ENCODE data around the gene DCD. TPM values are rescaled to one million over a fixed set of nuclear protein-coding genes. Genes with fewer than 3 reads are reported as not detected.

The DCD gene
- total and polyA plus RNA-seq, 2 donors (not counting 3 experiments of a cell fraction or from before 2014, with no cell fraction given): not detected

DNA sequence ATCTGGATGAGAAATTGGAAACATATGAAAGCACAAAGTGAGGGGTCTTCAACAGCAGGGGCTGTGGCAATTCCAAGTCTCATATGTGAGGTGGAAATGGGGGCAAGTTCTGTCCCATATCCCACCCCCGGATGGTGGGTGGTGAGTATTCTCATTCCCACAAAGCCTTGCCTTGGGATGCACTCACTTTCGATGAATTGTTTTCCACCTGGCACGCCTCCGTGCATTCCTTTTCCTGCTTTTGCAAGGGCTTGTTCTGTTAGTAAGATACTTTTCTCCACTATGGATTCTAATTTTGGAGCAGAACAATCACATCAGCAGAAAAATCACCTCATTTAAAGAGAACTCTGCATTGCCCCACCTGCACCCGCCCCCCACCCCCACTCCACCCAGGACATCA, 16.6 kb downstream of the DCD start:
- ChIA-PET POLR2A (no interaction called here), CTCF (no interaction called here)
- Histone ChIP-seq H3K27me3 (ENCODE audit: control insufficient read depth in 2 of 2, insufficient read depth in 2 of 2, low read length in 2 of 2) (no peaks in the 10 kb centered on the region), H2AFZ (ENCODE audit: low read depth, low read length) (no peak overlapping the region), H3K4me1 (ENCODE audit: control insufficient read depth, extremely low read depth, insufficient read depth, low read length) (no peaks in the 10 kb centered on the region), H3K36me3 (ENCODE audit: control insufficient read depth in 2 of 2, extremely low read depth in 1 of 2, insufficient read depth in 2 of 2, low read length in 2 of 2) (no peaks in the 10 kb centered on the region), H3K9me3 (replicated peaks; ENCODE audit: control insufficient read depth, insufficient read depth, low read length) (no peaks in the 10 kb centered on the region), H4K20me1 (replicated peaks; ENCODE audit: control insufficient read depth, extremely low read depth, insufficient read depth, low read length) (no peaks in the 10 kb centered on the region), H3K79me2 (ENCODE audit: control insufficient read depth, insufficient read depth, low read length) (no peaks in the 10 kb centered on the region), H3K4me3 (replicated peaks in 1 of 3; ENCODE audit: insufficient read depth in 1 of 3, low read depth in 1 of 3, low read length in 3 of 3) (no peak overlapping the region), H3K27ac (ENCODE audit: insufficient read depth, low read depth, low read length) (no peak overlapping the region), H3K9ac (replicated peaks; ENCODE audit: extremely low read depth, insufficient read depth, low read length) (no peak overlapping the region), H3K9me1 (replicated peaks; ENCODE audit: control insufficient read depth, extremely low read depth, insufficient read depth, low read length) (no peaks in the 10 kb centered on the region), H3K4me2 (ENCODE audit: insufficient read depth, low read length) (no peak overlapping the region)
- DNase-seq (ENCODE audit: low read depth, low spot score): no peak
- FAIRE-seq: no peak
- dilution Hi-C loops (cut with MboI; ENCODE audit: extremely low pct_ligation_motif_present, low sequenced_read_pairs) (no loop called here), intact Hi-C loops (cut with micrococcal nuclease) (no loop called here)
- BruUV-seq (replicated peaks): no TSS peak
- no peak for TF ChIP-seq JUN (IDR thresholded peaks at IDR 0.05; ENCODE audit: borderline replicate concordance, insufficient read depth, insufficient read length, low read depth)
- no peak for TF ChIP-seq EZH2 (IDR thresholded peaks at IDR 0.05; ENCODE audit: borderline replicate concordance, low read depth, low read length, severe bottlenecking)
- no peak for TF ChIP-seq POLR2AphosphoS5 (IDR thresholded peaks at IDR 0.05; ENCODE audit: insufficient read depth, low read depth, low read length)
- TF ChIP-seq FOS (IDR thresholded peaks at IDR 0.05; ENCODE audit: borderline replicate concordance, insufficient read depth, low read length): no peak
- TF ChIP-seq, protein P1, sequence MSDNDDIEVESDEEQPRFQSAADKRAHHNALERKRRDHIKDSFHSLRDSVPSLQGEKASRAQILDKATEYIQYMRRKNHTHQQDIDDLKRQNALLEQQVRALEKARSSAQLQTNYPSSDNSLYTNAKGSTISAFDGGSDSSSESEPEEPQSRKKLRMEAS (IDR thresholded peaks at IDR 0.05; ENCODE audit: insufficient read depth, insufficient read length): no peak
- no peak for TF ChIP-seq GATA2 (IDR thresholded peaks at IDR 0.05; ENCODE audit: insufficient read depth, insufficient read length, low read depth, low read length)
- no peak for TF ChIP-seq CTCF (IDR thresholded peaks at IDR 0.05; ENCODE audit: extremely low read depth in 1 of 2, insufficient read depth in 1 of 2, low read depth in 1 of 2, low read length in 2 of 2)
- no peak for TF ChIP-seq MYC (IDR thresholded peaks at IDR 0.05; ENCODE audit: low read depth, low read length)
- TF ChIP-seq POLR2A (IDR thresholded peaks at IDR 0.05; ENCODE audit: low read depth, low read length): no peak

All from endothelial cell of umbilical vein (primary cell).